Fibroblast of peridontal ligament (primary cell): ENCODE results near the gene SNX11.

ENCODE experiments used
- DNase-seq: peaks from one replicate; pipeline ENCODE4 v3.0.0-alpha.2; 2010; ENCODE audit errors: extremely low read depth

Gene SNX11

DNA sequence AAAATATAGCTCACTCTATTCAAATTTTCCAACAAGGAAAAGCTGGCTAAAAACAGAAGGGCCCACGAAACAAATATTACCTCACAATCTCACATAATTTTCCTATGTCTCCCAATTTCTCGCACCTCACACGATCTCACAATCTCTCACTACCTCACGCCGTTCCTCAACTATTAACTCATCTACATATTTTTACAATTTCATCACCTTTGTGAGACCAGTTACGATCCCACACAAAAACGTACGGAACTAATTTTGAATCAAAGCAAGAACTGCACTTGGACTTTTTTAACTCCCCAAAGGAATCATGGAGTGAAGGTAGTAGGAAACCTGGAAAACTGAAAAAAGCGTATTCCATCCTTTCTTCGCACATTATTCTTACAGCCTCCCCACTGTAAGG lies 7.4 kb upstream of the SNX11 start:
- peak; percentile 51 for DNase-seq

DNA sequence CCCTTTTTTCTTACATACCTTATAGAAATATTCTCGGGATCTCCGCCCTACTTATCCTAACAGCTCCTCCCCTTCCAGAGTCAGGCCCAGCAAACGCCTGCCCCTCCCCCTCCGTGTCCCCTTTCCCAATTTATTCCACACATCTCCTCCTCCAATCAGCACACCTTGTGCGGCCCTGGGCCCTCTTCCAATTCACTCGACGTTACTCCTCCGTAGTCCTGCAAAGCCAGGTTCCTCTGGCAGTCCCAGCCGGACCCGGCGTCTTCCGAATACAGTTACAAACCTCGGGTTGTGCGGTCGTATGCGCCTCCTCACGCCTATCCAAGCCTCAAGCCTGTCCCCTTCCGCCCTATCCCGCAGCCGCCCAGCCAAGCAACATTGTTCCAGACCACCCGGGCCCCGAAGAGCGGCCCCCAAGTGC lies 7.0 kb upstream of the SNX11 start:
- peak; percentile 59 for DNase-seq

DNA sequence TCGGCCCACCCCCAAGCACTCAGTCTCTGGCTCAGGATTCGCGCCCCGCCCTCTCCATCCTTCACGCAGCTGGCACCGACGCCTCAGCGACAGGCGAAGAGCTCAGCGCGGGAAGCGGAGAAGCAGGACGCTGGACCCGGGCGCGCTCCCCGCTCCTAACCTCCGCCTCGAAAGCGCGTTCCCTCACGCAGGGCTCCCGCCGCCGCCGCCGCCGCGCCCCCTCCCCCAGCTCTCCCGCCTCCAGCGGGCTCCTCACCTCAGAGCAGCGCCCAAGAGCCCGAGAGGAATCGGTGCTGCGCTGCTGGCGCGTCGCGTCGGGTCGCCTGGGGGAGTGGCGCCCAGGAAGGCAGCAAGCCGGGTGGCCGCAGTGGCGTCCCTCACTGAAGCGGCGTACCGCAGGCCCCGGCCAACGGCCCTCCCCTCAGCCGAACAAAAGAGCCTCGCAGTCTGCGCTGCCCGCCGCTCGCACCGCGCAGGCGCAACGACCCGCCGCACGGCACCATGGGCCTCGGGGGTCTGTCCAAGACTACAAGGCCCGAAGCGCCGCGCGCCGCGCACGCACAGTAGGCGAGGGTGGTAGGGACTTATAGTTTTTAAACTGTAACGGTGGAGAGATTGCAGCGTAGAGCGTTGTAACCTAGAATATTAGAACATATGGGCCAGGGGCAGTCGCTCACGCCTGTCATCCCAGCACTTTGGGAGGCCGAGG lies 6.4 kb upstream of the SNX11 start, which contains the start of gene CBX1:
Gene CBX1 (minus strand): TSS at position 467 of the 709 bp plus-strand sequence. CDS start 24,474 bp downstream, outside the sequence.
- DNase-seq: peak; percentile 92

DNA sequence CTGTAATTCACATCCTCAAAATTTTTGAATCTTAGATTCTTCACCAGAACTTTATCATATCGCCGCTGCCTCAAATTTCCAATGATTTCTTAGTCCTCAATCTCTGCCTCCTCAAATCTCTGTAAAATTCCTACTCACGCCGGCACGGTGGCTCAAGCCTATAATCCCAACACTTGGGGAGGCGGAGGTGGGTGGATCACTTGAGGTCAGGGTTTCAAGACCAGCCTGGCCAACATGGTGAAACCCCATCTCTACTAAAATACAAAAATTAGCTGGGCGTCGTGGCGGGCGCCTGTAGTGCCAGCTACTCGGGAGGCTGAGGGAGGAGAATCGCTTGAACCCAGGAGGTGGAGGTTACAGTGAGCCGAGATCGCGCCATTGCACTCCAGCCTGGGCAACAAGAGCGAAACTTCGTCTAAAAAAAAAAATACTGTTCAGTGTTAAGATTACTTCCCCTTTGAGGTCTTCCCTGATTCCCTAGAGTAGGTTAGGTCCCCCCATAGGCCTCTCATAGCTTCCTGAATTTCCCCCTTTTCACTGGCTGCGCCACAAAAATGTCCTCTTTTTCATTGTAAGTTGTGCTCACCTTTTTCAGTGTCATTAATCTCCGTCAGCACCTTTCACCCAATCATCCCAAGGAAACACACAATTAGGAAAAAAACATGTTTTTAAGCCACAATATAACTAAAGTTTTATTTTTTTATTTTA lies 5.4 kb upstream of the SNX11 start:
- DNase-seq: no peak

DNA sequence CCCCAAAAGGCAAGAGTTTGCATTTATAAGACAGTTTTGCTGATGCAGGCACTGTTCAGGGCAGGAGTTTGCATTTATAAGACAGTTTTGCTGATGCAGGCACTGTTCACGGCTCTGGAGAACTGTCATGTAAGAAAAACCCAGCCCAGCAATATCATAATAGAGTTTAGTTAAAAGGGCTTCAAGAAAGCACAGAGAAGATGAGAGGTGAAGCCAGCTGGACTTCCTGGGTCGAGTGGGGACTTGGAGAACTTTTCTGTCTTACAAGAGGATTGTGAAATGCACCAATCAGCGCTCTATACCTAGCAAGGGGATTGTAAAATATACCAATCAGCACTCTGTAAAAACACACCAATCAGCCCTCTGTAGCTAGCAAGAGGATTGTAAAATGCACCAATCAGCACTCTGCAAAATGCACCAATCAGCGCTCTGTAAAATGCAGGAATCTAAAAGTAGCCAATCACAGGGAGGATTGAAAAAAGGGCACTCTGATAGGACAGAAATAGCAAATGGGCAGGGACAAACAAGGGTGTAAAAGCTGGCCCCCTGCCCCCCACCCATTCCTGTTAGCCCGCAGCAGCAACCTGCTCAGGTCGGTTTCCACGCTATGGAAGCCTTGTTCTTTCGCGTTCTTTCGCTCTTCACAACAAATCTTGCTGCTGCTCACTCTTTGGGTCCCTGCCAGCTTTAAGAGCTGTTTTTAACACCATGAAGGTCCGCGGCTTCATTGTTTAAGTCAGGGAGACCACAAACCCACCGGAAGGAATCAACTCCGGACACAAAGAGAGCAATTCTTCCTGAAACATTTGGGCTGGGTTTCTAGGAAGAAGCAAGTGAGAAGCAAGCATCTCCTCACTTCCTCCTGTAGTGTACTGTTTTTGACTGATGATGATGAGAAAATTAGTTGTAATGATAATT lies 4.5 kb upstream of the SNX11 start:
- DNase-seq: no peak

DNA sequence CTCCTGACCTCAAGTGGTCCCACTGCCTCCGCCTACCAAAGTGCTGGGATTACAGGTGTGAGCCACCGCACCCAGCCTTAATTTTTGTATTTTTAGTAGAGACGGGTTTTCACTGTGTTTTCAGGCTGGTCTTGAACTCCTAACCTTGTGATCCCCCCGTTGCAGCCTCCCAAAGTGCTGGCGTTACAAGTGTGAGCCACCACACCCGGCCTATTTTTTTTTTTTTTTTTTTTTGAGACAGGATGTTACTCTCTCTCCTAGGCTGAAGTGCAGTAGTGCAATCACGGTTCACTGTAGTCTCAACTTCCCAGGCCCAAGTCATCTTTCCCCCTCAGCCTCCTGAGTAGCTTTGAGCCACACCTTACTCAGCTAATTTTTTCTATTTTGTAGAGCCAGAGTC lies 3.1 kb upstream of the SNX11 start:
- DNase-seq: no peak

DNA sequence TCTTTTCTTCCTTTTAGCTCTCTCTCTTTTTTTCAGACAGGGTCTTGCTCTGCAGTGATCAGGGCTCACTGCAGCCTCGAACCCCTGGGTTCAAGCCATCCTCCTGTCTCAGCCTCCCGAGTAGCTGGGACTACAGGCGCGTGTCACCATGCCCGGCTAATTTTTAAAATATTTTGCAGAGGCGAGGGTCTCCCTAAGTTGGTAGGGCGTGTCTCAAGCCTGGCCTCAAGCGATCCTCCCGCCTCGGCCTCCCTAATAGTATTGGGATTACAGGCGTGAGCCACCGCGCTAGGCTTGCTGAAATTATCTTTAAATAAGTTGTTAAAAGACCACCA lies 797 bp upstream of the SNX11 start:
- DNase-seq: no peak

DNA sequence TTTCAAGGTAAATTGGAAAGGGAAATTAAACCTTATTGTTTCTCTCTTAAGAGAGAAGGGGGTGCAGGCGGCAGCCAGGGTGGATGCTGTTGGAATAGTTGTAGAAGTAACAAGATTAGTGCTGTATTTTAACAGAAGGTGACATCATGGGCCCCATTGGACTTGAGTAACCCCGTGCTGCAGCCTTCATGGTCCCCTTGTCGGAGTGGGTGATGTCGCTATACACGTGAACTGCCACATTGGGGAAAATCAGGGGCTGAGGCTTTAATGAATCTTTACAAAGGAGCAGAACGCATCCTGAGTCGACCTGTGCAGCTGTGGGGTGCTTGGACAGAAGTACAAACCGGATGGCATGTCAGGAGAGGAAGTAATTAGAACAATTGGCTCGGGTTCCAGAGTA lies 3.2 kb downstream of the SNX11 start:
- no peak for DNase-seq

DNA sequence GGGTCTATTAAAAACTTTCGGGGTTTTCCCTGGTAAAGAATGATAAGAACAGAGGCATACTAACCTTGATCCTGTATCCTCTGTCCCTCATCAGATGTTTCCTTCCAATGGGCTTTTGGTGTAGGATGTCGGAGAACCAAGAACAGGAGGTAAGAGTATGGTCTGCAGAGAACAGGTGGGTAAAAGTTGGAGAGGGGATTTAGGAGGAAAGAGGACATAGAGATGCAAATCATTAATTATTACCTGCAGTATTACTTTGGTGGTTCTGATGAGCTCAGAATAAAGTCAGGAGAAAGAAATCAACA lies 4.3 kb downstream of the SNX11 start:
- DNase-seq: no peak

DNA sequence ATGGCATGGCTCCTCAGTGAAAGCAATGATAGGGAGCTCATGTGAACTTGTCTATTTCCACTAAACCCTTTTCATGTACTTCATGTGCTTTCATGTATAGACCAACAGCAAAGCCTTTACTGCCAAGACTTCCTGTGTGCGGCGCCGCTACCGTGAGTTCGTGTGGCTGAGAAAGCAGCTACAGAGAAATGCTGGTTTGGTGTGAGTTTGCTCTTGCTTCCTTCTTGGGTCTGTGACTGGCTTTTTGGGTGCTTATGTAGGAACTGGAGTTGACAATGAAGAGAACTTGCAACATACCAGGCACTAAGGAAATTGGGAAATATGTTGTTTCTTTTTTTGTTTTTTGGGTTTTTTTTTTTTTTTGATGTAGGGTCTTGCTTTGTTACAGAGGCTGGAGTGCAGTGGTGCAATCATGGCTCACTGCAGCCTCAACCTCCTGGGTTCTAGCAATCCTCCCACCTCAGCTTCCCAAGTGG lies 5.7 kb downstream of the SNX11 start:
- no peak for DNase-seq

DNA sequence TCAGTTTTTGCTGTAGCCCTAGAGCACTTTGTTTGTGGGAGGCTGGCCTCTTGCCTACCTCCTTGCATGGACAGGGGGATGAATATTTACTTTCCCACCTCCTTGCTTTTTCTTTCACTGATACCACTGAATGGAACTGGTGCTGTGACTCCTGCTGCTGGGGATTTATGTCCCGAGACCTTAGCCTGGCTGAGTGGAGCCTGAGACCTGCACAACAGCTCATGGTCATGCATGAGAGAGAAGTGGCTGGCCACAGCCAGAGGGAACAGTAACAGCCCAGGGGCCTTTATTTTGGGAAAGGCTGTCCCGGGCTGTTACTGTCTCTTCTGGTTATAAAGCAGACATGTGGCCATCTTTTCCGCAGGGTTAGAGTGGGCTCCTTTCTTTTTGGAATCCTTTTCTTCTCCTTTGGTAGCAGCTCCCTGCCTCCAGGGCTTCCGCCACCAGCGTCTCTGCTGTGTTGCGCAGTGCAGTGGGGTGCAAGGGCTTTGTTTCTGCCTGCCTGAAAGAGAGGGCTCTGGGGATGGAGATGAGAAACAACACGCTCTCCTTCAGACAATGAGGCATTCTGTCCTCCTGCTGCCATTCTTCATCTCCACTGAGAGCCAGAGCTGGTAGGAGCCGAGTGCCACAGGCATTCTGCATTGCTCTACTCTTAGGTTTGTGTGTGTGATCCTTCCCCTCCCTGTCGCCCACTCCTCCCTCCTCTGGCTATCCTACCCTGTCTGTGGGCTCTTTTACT lies 14.5 kb downstream of the SNX11 start:
- no peak for DNase-seq

DNA sequence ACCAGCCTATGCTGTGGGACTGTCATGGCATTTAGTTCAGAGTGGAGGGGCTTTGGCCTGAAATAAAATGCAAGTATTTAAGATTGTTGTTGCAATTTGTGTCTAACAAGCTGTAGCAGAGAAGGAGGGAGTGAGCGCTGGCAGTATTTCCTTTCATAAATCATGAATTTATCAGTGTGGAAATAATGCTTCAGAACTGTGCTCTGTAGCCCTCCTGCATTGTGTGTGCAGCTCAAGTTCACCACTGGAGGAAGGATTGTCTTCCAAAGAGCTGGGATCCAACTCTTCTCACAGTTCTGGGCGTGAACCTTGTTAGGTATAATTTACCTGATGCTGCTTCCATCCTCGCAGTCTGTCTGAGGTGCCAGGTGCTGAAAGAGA lies 15.1 kb downstream of the SNX11 start:
- DNase-seq: no peak

DNA sequence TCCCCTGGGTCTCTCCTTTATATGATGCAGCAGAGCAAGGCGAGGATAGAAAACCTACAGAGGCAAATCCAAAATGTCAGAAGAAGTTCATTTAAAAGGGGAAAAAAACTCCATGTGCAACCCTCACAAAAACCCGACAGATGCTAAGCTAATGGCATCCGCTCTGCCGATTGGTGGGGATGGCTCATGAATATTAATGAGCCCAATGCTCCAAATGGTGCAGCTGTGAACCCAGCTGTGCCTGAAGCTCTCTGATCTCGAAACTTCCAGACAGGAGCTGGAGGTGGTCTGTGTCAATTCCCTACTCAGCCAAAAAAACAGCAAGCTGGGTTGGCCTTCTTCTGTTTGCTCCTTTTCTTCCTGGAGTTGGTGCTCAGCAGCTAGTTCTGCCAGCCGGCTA lies 15.5 kb downstream of the SNX11 start:
- DNase-seq: no peak

DNA sequence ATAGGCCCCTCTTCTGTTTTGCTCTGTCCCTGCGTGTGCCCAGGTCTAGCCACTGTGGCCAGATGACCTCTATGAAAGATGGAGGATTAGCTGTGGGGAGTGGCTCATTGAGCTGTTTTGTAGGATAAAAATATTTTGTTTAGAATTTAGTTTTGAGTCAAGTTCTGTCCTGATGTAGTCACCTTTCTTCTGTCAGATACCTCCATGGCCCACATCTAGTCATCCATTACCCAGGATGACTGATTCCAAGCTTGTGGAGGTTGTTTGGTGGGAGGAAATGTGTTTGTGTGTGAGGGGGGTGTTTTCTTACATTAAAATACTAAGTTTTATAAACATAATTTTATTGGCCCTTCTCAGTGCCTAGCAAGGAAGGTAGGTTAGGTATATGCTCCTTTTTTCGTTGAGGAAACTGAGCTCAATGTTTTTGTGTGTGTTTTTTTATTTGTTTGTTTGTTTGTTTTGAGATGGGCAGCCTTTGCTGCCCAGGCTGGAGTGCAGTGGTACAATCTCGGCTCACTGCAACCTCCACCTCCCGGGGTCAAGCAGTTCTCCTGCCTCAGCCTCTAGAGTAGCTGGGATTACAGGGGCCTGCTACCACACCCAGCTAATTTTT lies 16.3 kb downstream of the SNX11 start:
- no peak for DNase-seq

DNA sequence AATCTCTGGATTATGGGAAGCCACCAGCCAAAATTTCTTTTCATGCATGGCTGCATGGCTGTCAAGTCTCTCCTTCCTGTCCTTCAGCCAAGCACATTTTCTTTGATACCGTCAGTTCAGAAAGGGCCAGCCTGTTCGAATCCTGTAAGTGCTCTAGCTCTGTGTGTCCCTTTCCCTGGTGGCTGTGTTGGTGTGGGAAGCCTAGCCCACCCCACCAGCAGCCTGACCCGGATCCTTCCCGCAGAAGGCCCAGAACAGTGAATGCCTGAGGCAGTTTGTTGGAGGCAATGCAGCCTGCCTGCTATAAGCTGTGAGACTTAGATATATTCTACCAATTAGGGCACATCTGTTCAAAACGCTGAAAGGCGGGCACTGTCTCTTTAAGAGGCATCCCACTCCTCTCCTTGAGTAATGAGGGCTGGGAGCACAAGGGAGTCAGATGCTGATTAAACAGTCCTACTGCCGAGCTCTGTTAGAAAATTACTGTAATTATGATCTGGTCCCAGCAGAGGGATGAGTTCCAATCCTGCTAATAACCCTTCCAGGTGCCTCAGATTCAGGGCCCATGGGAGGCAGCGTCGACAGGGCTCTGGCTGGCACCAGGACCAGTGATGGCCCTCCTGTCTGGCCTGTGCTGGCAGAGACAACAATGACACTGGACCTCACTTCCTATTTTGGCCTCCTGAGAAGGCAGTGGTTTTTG lies 18.4 kb downstream of the SNX11 start:
- DNase-seq: no peak

DNA sequence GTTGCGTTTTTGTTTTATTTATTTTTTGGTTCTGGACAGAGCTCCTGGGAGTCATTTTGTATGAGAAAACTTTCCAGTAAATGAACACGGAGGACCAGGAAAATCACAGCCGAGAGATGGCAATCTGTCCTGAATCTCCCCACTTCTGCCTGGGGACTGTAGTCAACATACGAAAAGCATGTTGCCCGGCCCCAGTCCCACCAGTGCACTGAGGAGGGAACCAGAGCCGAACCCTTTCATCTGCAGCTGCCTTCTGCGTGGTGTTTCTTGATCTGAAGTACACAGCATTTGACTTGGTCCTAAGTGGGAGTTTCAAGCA lies 18.9 kb downstream of the SNX11 start:
- DNase-seq: peak; percentile 22

DNA sequence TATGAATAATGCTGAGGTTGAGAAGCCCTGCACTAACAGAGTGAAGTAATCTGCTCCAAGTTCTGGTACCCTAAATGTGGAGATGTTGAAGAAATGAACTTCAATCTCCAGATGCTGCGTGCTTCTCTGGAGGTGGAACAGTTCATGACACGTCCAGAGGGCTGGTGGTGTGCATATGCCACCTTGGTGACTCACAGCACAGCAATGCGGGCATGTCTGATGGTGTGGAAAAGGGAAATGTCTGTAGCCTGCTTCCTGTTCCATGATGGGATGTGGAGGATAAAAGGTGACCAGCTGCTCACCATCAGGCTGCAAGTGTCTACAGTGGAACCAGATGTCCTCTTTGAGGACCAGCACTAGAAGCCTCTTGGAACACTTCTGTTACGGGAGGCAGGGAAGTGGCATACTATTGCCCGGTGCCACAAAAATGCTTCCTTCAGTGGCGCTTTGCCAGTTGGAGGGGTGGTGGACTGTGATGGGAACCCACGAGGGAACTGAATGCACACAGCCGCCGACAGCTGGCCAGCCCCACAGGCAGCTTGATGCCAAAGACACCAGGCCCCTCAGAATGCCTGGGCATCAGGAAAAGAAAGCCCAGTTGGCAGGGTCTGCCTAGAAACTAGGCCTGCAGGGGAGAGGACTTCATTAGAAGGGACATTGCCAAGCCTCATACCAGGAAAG lies 19.9 kb downstream of the SNX11 start:
- DNase-seq: no peak

DNA sequence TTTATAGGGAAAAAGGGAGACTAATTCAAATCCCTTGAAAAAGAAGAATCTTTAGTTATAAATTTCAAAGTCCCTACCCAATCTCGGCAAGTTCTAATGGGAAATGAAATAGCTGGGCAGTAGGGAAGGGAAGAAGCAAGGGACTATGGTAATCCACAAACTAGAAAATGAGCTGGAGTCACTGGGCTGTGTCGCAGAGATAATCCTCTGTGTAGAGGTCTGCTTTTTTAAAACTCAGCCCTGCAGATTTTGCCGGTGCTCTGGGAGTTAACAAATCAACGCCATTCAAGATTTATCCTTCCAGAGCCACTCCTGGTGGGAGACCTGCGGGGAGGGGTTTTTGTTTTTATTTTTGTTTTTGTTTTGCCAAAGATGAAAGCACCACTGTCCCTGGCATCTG lies 20.8 kb downstream of the SNX11 start:
- DNase-seq: no peak

DNA sequence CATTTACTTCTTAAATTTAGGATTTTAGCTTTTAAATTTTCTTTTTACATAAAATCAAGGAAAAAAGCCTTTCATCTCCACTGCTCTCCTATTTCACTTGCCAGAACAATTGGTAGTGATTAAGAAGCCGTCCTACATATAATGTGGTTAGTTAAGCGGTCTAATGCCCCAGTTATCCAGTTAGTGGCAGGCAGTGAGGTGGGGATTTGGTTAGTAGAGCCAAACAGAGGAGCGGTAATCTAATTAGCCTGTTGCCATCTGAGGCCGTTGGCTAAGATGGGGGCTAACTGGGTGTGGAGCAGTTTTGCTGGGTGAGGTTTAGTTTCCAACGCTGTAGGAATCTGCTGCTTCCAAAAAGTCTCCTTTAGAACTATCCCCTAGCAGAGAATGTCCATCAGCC lies 22.4 kb downstream of the SNX11 start:
- DNase-seq: no peak

DNA sequence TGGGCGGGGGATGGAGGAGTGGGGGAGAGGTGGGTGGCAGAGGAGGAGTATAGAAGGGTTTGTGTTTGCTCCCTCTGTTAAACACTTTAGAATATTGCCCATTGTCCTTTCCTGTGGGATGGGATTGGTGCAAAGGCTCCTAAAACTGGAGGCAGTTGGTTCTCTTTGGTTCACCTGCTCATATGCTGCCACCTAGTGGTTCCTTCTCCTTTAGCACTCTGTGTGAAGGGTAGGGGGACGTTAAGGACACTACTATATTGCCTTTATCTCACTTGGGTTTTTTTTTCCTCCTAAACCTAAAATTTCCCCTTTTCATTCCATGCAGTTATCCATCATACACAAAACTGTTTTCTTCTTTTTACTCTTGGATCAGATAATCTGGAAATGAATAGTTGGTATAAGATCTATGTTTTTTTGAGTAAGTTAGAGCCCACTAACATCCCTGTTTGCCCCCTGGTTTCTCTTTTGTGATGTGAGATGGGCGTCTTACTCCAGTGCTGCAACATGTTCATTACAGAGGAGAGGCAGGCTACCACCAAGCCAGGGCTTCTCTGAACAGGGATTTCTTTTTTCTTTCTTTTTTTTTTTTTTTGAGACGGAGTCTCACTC lies 23.8 kb downstream of the SNX11 start:
- peak; percentile 78 for DNase-seq
